ENCODE data around the gene ZMAT2. TPM values are rescaled to one million over a fixed set of nuclear protein-coding genes. Genes with fewer than 3 reads are reported as not detected.

Gene ZMAT2
- total and polyA plus RNA-seq, 10 of the 15 experiments (the other 5 are each of a cell fraction or from before 2014, with no cell fraction given), result 28.1 to 102 (median 42.9) TPM

DNA sequence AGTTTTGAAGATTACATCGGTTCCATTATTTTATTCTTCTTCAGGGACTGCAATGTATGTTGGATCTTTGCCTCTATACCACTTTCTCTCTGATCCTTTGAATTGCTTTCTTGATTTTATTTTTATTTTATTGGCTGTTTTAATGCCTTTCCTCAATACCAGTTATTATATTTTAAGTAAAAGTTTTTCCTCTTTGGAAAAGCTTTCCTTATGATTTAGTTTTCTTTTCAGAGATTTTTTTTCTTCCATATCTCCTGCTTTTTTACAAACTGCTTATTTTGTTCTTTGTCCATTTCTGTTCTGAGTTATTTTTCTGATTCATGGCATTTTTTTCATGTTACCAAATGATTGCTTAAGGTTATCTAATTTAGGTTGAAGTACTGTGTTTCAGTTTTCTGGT, 11.5 kb downstream of the ZMAT2 start:
- FAIRE-seq, result no peak
- Histone ChIP-seq H3K27me3 (replicated peaks in 1 of 2; ENCODE audit: control insufficient read depth in 2 of 2, insufficient read depth in 2 of 2, low read length in 1 of 2) (no peaks in the 10 kb centered on the region), H3K9me3 (replicated peaks; ENCODE audit: control insufficient read depth, insufficient read depth, low read length) (no peaks in the 10 kb centered on the region), H3K4me1 (ENCODE audit: control insufficient read depth, insufficient read depth, low read length) (no peaks in the 10 kb centered on the region), H3K27ac (ENCODE audit: control insufficient read depth, insufficient read depth) (no peak overlapping the region), H3K79me2 (ENCODE audit: control insufficient read depth, insufficient read depth, low read length) (no peaks in the 10 kb centered on the region), H2AFZ (ENCODE audit: control insufficient read depth, low read depth, low read length) (no peak overlapping the region), H4K20me1 (ENCODE audit: control insufficient read depth, insufficient read depth) (no peaks in the 10 kb centered on the region), H3K4me2 (ENCODE audit: control insufficient read depth, insufficient read depth) (no peak overlapping the region), H3K9ac (ENCODE audit: control insufficient read depth, insufficient read depth, low read length) (no peak overlapping the region), H3K4me3 (no peak overlapping the region), H3K36me3 (ENCODE audit: control insufficient read depth in 2 of 2, insufficient read depth in 2 of 2, low read length in 1 of 2) (peaks cover 1 to 2% of the 10 kb centered on the region in 2 experiments; a peak in 3 of 4 replicates)
- RAD21 ChIA-PET (ENCODE audit: unreplicated experiment), result interaction anchor here (0.9 to 2.6 kb wide), 7 partner anchors 12 to 333 kb away, joined by 3 to 18 read pairs (median 6); partner anchors contain the start of genes CD14, HARS1, HARS2 and IK
- ATAC-seq, result no peak
- TF ChIP-seq ZNF24 (IDR thresholded peaks at IDR 0.05), result no peak
- TF ChIP-seq NRF1 (conservative IDR thresholded peaks at IDR 0.05; ENCODE audit: low read depth, low read length), result no peak
- TF ChIP-seq TCF12 (IDR thresholded peaks at IDR 0.05; ENCODE audit: low read depth, low read length), result no peak
- no peak for TF ChIP-seq DPF2 (IDR thresholded peaks at IDR 0.05)
- TF ChIP-seq CTCF (IDR thresholded peaks at IDR 0.05 in 2 of 3, conservative IDR thresholded peaks at IDR 0.05 in 1 of 3; ENCODE audit: control insufficient read depth in 2 of 3, extremely low read depth in 1 of 3, insufficient read depth in 1 of 3, low read depth in 3 of 3, low read length in 3 of 3), result no peak
- no peak for TF ChIP-seq POLR2AphosphoS2 (IDR thresholded peaks at IDR 0.05; ENCODE audit: low read depth, low read length)
- no peak for TF ChIP-seq SKIL (IDR thresholded peaks at IDR 0.05; ENCODE audit: low read depth, poor library complexity, severe bottlenecking)
- TF ChIP-seq SMC3 (IDR thresholded peaks at IDR 0.05; ENCODE audit: borderline replicate concordance, low read length), result no peak
- TF ChIP-seq NFYB (IDR thresholded peaks at IDR 0.05; ENCODE audit: insufficient read depth, low read depth, low read length), result no peak
- SMC1A ChIA-PET (ENCODE audit: uncharacterized antibody, unreplicated experiment), result interaction anchor here (0.7 to 2.9 kb wide), 12 partner anchors 8 to 467 kb away, joined by 3 to 16 read pairs (median 5); partner anchors contain the start of genes ANKHD1, HARS1, HARS2 and ZMAT2
- no peak for DNase-seq (ENCODE audit: low read depth, low spot score)
- POLR2A ChIA-PET, result interaction anchor here (0.6 to 2.1 kb wide), 8 partner anchors 8 to 712 kb away, joined by 3 to 8 read pairs (median 4); partner anchors contain the start of genes ANKHD1, IK, NDUFA2 and WDR55
- no TSS peak for BruUV-seq (replicated peaks)
- WGBS (ENCODE audit: insufficient coverage, insufficient replicate concordance, low lambda C conversion rate, missing lambda C conversion rate), result 95% methylated on average over 1 of the region's 1 CpG
- in situ Hi-C loops (cut with MboI), result no loop called here
- intact Hi-C loops (cut with micrococcal nuclease; ENCODE audit: unreplicated experiment), result loop anchor here (2.0 to 10.0 kb wide), 3 partner anchors 147 to 903 kb away; partner anchors contain the start of genes APBB3, DIAPH1 and SLC35A4
- CTCF ChIA-PET, result interaction anchor here (0.8 to 3.4 kb wide), 8 partner anchors 9 to 353 kb away, joined by 3 to 33 read pairs (median 4); partner anchors contain the start of genes IK, NDUFA2, SLC4A9 and TMCO6
